COLO829 (cell line): ENCODE data around the gene CPLX4.

Experiments
- DNase-seq: peaks from one replicate; pipeline ENCODE4 v3.0.0; 2012; ENCODE audit warnings: low spot score

The CPLX4 gene

GRCh38 chr18:59318460-59319050 lies at the start of gene CPLX4:
Gene CPLX4, minus strand, starts transcription at chr18:59318649. Its CDS starts 187 bp downstream, at chr18:59318462.
- no peak for DNase-seq

- no peak for DNase-seq
Observed at GRCh38 chr18:59360381-59360780, 41.9 kb upstream of the CPLX4 start.

- DNase-seq: no peak
Observed at GRCh38 chr18:59359576-59359952, 41.1 kb upstream of the CPLX4 start.

GRCh38 chr18:59358712-59359575 lies 40.5 kb upstream of the CPLX4 start, which contains the start of gene LMAN1:
Gene LMAN1, minus strand, starts transcription at chr18:59359265. Its CDS starts 21 bp downstream, at chr18:59359244.
- peak; percentile 93 for DNase-seq

GRCh38 chr18:59358414-59358711 lies 39.9 kb upstream of the CPLX4 start:
- no peak for DNase-seq

GRCh38 chr18:59357928-59358327 lies 39.5 kb upstream of the CPLX4 start:
- DNase-seq: peak; percentile 22

GRCh38 chr18:59354731-59355130 lies 36.3 kb upstream of the CPLX4 start:
- DNase-seq: no peak

- DNase-seq: no peak
Observed at GRCh38 chr18:59353079-59353680, 34.7 kb upstream of the CPLX4 start.

- no peak for DNase-seq
Observed at GRCh38 chr18:59352250-59352855, 33.9 kb upstream of the CPLX4 start.

GRCh38 chr18:59345556-59345955 lies 27.1 kb upstream of the CPLX4 start:
- no peak for DNase-seq

GRCh38 chr18:59344996-59345395 lies 26.5 kb upstream of the CPLX4 start:
- DNase-seq: no peak

GRCh38 chr18:59343926-59344325 lies 25.5 kb upstream of the CPLX4 start:
- no peak for DNase-seq

- no peak for DNase-seq
Observed at GRCh38 chr18:59340817-59341216, 22.4 kb upstream of the CPLX4 start.

GRCh38 chr18:59340312-59340711 lies 21.9 kb upstream of the CPLX4 start:
- no peak for DNase-seq

GRCh38 chr18:59332986-59333385 lies 14.5 kb upstream of the CPLX4 start:
- DNase-seq: no peak

GRCh38 chr18:59328683-59329082 lies 10.2 kb upstream of the CPLX4 start:
- DNase-seq: no peak

- no peak for DNase-seq
Observed at GRCh38 chr18:59325965-59326364, 7.5 kb upstream of the CPLX4 start.

GRCh38 chr18:59324623-59324971 lies 6.1 kb upstream of the CPLX4 start:
- no peak for DNase-seq

- DNase-seq: no peak
Observed at GRCh38 chr18:59323931-59324622, 5.6 kb upstream of the CPLX4 start.

GRCh38 chr18:59311631-59312030 lies 6.8 kb downstream of the CPLX4 start:
- DNase-seq: no peak

GRCh38 chr18:59308938-59309260 lies 9.6 kb downstream of the CPLX4 start:
- no peak for DNase-seq

GRCh38 chr18:59308248-59308937 lies 10.1 kb downstream of the CPLX4 start:
- peak; percentile 40 for DNase-seq
